GM12872 (cell line): ENCODE data around the gene STYK1.

Experiments
- CTCF ChIP-seq: IDR thresholded peaks from 3 replicates; pipeline ENCODE4 v1.5.1; 2011; ENCODE audit warnings: low read depth, mild to moderate bottlenecking, low read length, moderate library complexity; ENCODE audit not compliant: insufficient read depth

The STYK1 gene

GRCh38 chr12:10590966-10591365 is 82.9 kb downstream of the STYK1 start:
- TF ChIP-seq CTCF: no peak

GRCh38 chr12:10584415-10584814 is 89.4 kb downstream of the STYK1 start:
- TF ChIP-seq CTCF: no peak

- no peak for TF ChIP-seq CTCF
Measured at GRCh38 chr12:10582704-10583103, 91.1 kb downstream of the STYK1 start.

- no peak for TF ChIP-seq CTCF
Measured at GRCh38 chr12:10574307-10574706, 99.5 kb downstream of the STYK1 start.

GRCh38 chr12:10571141-10571540 is 102.7 kb downstream of the STYK1 start:
- TF ChIP-seq CTCF: no peak
